ENCODE data around the gene THRB.

THRB gene

DNA sequence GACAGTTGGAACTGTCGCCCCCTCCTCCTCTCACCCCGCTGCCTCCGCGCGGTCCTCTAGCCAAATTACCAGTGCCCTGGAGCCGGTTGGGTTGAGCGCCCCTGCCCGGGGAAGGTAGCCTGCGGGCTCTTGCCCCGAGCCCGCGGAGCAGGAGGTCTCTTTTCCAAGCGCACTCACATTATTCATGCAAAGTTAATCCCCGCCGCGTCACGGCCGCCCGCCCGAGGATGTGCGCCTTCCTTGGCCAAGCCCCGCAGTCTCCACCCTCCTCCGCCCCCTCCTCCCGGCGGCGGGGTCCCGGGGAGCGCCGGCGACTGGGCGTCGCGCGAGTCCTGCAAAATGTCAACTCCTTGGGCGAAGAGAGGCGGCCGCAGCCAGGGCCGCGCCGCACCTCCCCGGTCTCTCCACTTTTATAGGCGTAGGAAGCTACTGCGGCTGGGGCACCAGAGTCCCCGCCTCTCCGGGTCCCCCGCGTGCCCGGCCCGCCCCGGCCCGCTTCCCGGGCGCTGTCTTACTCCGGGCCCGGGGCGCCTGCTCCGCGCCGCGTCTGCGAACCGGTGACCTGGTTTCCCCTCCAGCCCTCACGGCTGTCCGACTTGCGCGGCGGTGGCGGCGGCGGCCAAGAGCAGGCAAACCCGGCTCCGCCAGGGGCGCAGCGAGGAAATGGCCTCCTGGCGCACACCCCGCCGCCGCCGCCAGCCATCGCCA, at the start of gene THRB:
Gene THRB, minus strand, starts transcription at position 233 of the 708 bp plus-strand sequence.
- peak; percentile 92 for DNase-seq

DNA sequence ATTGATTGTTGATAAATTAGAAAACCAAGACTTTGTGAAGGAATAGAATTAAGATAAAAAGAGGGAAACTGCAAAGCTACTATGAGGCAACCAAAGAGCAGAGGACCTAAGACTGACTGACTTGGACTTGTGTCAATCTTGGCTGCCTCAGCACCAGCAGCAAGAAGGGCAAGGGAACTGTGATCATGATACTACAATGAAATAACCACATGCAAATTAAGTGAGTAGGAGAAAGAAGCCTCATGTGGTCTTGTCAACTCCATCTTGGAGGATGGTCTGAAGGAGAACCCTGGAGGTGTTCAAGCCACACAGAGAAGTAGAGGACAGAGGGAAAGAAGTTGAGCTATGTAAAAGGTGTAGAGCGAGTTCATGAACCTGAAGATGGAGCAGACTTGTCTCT, 47.3 kb upstream of the THRB start:
- DNase-seq = no peak

DNA sequence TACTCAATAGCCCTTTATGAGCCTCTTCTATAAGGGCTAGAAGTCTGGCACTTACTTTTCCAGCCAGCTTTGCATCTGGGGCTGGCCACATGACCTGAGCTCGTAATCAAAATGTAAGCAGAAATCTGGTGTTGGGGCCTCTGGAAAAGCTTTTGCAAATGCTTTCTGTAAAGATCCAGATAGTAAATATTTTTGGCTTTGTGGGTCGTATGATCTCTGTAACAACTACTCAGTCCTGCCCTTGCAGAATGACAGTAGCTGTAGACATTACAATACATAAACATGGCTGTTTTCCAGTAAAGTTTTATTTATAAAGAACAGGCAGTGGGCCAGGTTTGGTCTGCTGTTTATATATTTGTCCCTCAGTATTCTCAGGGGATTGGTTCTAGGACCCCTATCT, 46.2 kb upstream of the THRB start:
- DNase-seq = no peak

DNA sequence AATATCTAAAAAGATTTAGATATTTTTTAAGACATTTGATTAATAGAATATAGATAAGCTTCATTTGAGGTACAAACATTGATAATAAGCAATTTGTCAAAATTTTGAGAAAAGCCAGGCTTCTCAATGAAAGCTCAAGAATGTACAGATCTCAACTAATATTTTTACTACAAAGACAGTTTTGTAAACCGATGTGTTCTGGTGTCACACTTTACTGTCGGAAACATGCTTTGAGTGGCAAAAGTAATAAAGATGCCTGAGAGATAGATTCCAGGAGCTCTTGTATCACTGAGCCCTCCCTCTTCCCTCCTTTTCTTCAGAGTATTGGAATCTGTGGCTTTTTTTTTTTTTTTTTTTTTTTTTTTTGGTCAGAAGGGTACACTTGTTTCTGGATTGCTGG, 45.0 kb upstream of the THRB start:
- DNase-seq = no peak

DNA sequence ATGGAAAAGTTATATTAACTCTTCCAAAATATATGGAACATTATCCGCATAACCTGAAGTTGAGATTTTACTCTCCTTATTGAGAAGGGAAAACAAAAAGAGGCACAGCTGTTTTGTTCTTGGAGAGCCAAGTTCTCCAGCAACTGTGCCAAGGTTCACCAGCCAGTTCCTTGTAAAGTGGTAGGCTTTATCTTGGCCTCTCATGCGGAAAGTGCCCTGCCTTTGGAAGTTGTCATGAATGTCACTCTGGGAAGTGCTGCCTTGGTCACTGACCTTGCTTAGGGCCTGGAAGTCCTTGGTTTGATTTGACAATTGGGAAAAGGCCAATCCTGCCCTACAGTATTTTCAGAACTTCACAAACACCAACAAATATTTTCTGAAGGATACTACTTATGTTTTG, 44.2 kb upstream of the THRB start:
- no peak for DNase-seq

DNA sequence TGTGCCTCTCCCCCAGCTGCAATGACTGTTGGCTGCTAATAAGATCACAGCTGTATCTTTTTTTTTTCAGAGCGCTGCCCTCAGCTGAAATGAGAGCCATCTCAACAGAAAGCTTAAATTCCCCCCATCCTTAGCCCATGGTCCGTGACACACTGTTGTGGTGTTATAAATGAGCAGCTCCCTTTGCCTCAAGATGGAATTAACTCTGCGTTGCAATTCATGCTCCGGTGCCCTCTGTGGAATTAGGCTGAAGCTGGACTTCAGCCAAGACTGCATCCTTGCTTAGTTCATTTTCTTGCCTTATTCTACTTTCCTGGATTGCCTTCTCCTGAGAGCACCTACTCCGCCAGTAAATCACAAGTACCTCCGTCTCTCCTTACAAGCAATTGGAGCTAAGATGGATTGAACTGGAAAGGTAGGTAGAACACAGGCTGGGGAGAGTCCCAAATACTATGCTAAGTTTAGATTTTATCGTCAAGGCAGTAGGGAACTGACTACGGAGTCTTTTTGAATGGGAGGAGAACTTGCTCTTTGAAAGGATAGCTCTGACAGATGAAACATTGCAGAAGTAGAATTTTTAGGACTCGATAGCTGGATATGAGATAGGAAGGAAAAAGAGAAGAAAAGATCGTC, 39.0 kb upstream of the THRB start:
- DNase-seq = no peak

DNA sequence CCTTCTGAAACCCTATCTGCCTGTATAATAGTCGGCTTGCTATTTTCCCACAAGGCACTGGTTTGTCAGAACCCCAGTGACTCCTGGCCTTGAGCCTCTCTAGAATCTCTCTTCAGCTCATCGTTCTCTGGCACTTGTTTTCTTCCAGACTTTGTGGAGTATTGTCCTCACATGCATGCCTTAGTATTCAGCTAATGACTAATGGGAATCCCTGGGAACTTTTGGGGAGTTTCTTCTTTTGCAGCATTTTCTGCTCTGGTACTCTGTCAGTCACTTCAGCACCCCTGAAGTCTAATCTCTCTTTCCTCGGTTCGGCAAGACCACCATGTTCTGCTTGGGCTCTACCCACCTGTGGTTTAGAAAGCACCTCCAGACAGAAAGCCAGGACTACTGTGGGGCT, 35.8 kb upstream of the THRB start:
- DNase-seq = no peak

DNA sequence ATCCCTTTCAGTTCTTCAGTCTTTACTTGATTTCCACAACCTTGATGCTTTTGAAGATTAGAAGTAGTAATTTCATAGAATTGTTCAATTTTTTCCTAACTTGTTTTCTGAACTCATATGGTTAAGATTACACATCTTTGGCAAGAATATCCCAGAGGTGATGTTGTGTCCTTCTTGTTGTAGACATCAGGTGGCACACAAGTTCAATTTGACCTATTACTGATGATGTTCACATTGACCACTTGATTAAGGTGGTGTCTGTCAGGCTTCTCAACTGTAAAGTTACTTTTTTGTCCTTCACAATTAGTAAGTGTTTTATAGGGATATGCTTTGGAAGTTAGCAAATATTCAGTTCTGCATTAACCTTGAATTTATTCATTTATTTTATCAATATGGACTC, 34.6 kb upstream of the THRB start:
- no peak for DNase-seq

DNA sequence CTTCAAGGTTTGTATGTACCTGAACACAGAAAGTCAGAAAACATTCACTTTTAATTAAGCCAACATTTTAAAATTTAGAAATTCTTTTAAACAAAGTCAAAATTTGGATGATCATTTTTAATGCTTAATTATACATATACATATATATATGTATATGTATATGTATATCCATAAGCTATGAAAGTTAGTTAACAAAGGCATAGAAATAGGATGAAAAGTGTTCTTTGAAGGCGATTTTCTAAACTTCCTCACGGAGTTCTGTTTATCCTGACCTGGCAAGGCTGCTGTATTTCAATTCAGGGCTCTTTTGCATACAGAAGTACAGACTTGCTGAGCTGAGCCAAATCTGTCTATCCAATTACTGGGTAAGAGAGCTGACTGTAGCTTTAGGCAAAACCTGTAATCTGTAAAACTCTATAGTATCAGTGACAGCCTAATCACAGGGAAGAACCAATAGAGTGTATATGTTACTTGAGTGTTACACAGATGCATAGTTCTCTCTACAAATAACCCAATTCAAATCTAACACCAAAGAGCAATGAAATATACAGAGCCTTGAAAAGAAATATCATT, 32.1 kb upstream of the THRB start:
- DNase-seq = no peak

DNA sequence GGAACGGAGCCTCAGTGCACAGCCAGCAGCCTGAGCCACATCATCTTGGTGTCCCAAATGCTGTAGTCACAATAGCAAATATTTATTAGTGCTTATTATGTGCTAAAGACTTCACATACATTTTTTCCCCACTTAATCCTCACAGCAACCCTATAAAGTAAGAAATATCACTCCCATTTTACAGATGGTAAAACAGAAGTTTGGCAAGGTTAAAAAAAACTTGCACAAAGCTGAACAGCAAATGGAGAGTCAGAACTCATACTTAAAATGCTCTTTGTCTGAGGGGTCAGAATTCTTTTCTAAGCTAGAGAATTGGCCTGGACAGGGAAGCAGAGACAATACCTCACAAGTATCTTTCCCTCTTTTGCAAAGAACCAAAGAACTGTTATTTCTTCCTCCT, 30.9 kb upstream of the THRB start:
- no peak for DNase-seq

DNA sequence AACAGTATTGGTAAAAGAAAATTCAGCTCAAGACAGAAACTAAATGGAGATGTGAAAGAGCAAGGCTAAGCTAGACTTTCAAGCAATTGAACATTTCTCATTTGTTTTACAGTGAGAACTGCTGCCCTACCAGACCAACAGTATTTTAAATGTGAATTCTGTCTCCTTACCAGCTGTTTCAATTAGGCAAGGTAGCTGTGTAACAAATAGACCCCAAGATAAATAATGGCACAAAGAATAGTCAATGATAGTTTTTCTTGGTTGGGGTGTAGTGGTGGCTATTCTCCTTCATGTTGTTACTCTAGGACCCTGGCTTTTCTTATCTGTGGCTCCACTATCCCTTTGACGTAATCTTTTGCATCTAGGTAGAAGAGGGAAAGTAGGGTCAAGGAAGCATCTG, 30.4 kb upstream of the THRB start:
- DNase-seq = no peak

DNA sequence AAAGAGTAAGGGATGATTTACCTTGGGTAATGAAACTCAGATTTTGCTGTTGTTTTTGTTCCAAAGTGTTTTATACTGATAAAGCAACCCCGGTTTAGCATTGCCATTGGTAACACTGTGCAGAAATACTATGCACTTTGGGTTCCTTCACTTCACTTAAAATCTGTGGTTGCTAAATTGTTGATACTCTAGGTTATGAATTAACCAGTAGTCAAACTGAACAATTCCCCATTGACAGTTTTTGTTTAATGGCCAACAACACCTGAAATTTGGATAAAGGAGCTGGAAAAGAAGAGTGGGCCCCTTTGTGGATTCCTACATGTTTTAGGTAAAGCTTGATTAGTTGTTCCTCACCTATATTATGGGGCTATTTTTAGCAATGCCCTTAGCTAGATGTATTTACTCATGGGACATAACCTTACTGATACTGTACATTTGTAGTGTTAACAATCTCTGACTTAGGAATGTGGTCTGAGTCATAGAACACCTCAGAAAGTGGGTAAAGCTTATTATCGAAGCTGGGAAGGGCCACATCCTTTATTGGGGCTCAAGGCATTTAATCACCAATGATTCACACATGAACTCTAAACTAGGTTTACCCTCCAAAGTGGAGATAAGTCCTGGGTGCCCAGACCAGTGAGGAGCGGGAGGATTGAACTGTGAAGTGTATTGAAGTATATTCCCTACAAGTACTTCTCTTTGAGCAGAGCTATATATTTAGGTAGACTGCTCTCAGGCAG, 29.5 kb upstream of the THRB start:
- DNase-seq = no peak

DNA sequence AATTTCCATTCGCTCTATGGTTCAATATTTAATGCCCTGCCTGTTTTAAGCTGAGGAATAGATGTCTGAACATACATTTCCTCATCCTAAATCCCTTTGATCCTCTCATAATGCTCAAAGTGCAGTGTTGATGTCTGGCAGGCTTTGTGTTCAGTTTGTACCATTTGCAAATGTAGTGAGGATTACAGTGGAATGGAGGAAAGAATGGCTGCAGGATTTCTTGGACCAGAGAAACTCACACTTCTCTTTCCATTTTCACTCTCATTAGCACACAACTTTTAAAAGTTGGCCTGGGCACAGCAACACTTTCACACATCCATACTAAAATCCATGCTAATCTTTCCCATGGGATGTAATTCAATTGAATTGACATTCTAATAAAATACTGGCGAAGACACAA, 28.6 kb upstream of the THRB start:
- DNase-seq = no peak

DNA sequence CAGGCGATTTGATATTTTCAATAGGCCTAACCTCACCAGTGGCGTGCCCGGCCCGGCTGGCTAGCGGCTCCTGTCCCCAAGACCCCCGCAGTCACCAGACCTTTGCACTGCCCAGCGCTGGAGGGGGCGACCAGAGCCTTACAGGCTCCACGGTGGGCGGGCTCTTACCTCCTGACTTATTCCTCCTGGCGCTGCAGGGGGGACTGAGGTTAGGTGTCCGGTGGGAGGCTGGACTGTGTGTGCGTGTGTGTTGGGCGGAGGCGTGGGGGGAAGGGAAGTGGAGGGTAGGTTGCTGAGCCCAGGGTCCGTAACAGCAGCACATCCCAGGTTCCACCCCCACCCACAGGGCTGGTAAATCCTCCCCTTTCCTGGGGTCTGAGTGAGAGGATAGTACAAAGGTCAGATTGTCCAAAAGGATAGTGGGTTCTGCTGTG, 27.5 kb upstream of the THRB start:
- peak; percentile 77 for DNase-seq

DNA sequence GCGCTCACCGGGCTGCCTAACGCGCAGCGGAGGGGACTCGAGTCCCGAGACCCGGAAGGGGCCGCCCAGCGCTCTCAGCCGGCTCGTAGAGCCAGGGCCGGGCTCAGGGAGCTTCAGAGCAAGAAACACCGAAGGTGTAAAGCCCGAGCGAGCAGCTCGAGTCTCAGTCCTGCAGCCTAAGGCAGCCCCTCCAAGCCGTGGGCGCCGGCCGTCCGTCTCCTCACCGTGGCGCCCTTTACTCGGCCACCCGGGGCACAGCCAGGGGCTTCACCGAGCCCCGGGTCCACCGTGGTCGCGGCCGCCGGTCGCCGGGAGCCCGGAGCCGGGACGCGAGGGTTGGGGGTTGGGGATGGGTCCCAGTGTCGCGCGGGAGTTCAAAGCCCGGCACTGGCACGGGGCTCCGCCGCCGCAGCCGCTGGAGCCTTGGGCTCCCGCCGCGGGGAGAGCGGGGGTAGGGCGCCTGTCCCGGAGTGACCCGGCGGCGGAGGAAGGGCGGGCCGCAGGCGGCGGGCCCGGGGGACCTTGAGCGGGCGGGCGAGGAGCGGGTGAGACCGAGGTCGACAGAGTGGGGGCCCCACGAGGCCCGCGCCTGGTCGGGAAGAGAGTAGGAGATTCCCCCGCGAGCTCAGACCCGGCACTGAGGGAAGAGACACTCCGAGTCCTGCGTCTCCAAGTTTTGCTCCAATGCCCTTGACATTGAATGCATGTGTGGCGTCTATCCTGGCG, 26.9 kb upstream of the THRB start:
- DNase-seq = peak; percentile 86

DNA sequence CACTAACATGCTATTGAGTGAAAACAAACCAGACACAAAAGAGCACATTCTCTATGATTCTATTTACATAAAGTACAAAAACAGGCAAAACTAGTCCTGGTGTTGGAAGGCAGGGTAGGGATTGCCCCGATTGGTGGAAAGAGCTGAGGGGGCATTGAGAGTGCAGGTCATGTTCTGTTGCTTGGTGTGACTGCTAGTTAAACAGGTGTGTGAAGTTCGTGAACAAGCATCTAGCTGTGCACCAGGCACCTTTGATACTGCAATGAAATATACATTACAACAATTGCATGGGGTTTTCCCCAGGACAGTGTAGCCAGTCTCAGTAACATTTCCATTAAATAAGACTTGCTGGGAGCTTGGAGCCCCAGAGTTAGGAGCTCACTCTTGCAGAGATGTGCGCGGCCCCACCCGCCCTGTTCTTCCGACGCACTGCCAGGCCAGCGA, 26.3 kb upstream of the THRB start:
- DNase-seq = no peak

DNA sequence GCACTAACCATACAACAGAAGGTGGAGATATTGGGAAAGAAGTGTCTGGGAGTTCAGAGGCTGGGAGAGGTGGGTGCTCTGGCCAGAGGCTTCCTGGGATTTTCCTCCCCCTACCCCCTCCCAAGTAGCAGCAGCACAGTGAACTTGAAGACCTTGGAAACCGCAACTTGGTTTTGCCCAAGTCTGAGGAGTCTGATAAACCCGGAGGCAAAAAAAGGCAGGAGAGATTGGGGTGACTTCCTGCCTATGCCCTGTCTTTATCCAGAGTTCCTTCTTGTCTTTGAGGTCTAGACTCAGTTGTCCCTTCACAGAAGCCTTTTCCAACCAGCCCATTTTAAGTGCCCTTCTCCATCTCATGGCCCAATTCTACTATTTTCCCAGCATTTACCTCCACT, 25.4 kb upstream of the THRB start:
- no peak for DNase-seq

DNA sequence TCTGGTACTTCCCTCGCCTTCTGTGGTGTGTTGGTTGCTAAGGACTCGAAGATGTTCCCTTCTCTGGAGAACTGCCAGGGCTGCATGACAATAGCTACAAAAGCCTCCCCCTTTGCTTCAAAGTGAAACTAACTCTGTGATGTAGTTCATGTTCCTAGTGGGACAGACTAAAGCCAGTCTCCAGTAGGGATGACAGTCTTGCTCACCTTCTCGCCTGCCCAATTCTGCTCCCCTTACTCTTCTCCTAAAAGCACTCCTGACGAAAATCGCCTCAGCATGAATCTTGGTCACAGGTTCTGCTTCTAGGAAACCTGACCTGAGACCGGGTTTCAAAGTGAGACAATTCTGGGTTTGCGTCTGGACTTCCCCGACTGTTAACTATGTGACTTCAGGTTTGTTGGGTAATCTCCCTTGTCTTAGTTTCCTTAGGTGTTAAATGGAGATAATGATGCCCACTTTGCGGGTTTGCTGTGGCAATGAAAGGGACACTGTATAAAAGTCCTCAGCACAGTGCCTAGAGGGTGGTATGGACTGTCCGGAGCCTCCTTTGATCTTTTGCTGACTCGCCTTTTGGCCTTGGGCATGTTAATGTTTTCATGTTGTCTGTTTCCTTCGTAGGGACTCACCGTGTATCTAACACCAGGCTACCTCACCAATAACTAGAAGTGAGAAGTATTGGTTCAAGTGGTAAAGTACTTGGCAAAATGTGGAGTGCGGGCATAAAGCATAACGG, 24.9 kb upstream of the THRB start:
- DNase-seq = peak; percentile 70

DNA sequence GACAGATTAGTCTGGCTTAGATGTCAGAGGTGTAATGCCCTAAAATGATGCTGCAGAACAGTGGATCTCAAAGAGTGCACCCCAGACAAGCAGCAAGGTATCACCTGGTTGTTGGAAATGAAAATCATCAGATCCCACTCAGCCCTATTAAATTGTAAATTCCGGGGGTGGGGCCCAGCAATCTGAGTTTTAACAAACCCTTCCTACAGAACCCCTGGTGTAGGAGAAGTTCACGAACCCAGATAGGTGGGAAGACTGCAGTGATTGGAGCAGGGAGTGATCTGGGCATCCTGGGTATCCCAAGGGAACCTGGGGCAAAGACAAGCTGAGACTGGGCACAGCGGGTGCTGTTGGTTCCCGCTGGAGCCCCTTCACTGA, 24.3 kb upstream of the THRB start:
- no peak for DNase-seq

DNA sequence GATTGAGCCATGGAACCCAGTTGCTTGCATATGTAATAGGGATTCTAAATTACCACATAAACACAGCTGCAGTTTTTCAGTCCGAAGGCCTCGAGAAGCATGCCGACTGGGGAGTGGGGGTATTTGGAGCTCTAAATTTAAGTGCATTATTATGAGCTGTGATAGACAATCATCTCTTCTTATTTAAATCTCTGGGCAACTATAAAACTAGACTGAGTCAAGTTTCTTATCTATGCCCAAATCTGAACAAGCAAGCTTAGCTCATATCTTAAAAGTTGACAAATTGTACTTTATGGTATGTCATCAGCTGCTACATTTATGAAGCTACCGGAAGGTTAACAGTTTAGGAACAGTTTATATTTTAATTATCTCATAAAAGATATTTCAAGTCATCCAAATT, 19.5 kb upstream of the THRB start:
- DNase-seq = no peak

DNA sequence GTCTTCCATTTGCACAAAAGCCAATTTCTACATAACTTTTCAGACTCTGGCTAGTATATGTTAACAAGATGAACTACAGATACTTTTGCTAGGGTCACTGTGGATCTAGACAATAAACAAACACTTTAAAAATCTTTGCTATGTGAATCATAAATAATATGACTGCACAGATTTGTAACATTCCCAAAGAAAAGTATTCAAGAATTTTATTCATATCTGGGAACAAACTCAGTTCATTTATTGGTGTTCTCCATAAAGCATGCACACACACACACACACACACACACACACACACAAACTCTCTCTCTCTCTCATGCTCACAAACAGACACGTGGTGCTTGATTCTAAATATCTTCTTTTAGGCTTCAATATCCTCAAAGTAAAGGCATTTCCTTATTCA, 18.8 kb upstream of the THRB start:
- DNase-seq = no peak

DNA sequence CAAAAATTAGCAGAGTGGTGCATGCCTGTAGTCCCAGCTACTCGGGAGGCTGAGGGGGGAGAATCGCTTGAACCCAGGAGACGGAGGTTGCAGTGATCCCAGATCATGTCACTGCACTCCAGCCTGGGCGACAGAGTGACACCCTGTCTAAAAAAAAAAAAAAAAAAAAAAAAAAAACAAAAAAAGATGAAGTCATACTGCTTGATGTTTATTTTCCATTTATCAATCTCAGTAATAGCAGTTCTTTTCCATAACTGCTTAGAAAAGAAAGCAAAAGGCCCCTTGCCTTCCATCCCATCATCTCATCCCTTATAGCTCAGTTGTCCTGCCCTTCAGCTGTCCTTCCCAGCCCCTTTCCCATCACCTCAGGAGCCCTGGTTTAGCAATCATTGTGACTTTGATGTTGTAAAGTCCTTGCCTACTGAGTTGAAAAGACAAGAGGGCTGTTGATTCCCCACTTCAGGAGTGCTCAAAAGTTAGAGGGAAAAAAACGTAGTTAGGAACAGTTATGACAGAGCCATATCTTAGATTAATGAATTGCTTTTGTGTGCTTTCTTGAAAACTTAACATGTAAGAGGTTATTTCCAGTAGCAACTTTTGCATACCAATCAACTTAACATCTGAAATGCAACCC, 18.0 kb upstream of the THRB start:
- no peak for DNase-seq

Measured in islet precursor cell (in vitro differentiated cells).